Mesothelial cell of epicardium (in vitro differentiated cells): ENCODE results near the gene MIEF1. TPM values are rescaled to one million over a fixed set of nuclear protein-coding genes. Genes with fewer than 3 reads are reported as not detected.
"Not testable (repeated sequence)": the region's sequence is repeated elsewhere in the genome, so short reads cannot be mapped to it uniquely, and the experiment has no call there.

Experiments used
- DNase-seq, 2 experiments: peaks; one replicate each; pipeline ENCODE4 v3.0.0; 2021; ENCODE audit warnings: low spot score in 2 of 2; ENCODE audit not compliant: unreplicated experiment in 2 of 2
- H3K27ac Mint-ChIP-seq: 2 replicates; pipeline ENCODE4 v1.8.0; 2021; ENCODE audit warnings: mixed read lengths
- H3K27me3 Mint-ChIP-seq: 2 replicates; pipeline ENCODE4 v1.8.0; 2021; ENCODE audit warnings: low read depth, mixed read lengths
- H3K36me3 Mint-ChIP-seq: 2 replicates; pipeline ENCODE4 v1.8.0; 2021; ENCODE audit warnings: mixed read lengths
- H3K4me1 Mint-ChIP-seq: 2 replicates; pipeline ENCODE4 v1.8.0; 2021; ENCODE audit warnings: mixed read lengths
- H3K4me3 Mint-ChIP-seq: 2 replicates; pipeline ENCODE4 v1.8.0; 2021; ENCODE audit warnings: mild to moderate bottlenecking, moderate library complexity, mixed read lengths
- H3K9me3 Mint-ChIP-seq: 2 replicates; pipeline ENCODE4 v1.8.0; 2021; ENCODE audit warnings: mixed read lengths
- CTCF ChIP-seq: fragments of 200-600 bp; sonication (generic); IDR thresholded peaks from one replicate; pipeline ENCODE4 v1.5.0; 2021; ENCODE audit warnings: antibody characterized with exemption; ENCODE audit not compliant: unreplicated experiment
- total RNA-seq: library from RNA; stranded (reverse); gene quantifications from 3 replicates; pipeline ENCODE4 v1.2.1, GENCODE V29; 2021

Gene MIEF1
- total RNA-seq, 1 donor from 2014 or later: 35.0 TPM

GRCh38 chr22:39504071-39504470 lies 2.0 kb downstream of the MIEF1 start:
- no peak for DNase-seq
- TF ChIP-seq CTCF: no peak
- no peaks in the 10 kb centered on the region for H3K9me3 Mint-ChIP-seq
- H3K27ac Mint-ChIP-seq: no peak overlapping the region
- peaks cover 26% of the 10 kb centered on the region for H3K36me3 Mint-ChIP-seq
- H3K27me3 Mint-ChIP-seq: no peaks in the 10 kb centered on the region
- peak overlapping the region; percentile 21 for H3K4me3 Mint-ChIP-seq
- peaks cover 31% of the 10 kb centered on the region for H3K4me1 Mint-ChIP-seq

- not testable (repeated sequence) for H3K27ac Mint-ChIP-seq, H3K27me3 Mint-ChIP-seq, H3K9me3 Mint-ChIP-seq, H3K4me3 Mint-ChIP-seq, DNase-seq
- Mint-ChIP-seq H3K4me1 (peaks cover 15% of the 10 kb centered on the region), H3K36me3 (peaks cover 30% of the 10 kb centered on the region)
Observed at GRCh38 chr22:39507021-39507420, 4.9 kb downstream of the MIEF1 start.

GRCh38 chr22:39508393-39508792 lies 6.3 kb downstream of the MIEF1 start:
- H3K9me3 Mint-ChIP-seq: no peaks in the 10 kb centered on the region
- H3K27me3 Mint-ChIP-seq: no peaks in the 10 kb centered on the region
- peaks cover 4% of the 10 kb centered on the region for H3K4me1 Mint-ChIP-seq
- no peak overlapping the region for H3K4me3 Mint-ChIP-seq
- no peak for DNase-seq
- H3K27ac Mint-ChIP-seq: no peak overlapping the region
- H3K36me3 Mint-ChIP-seq: peaks cover 34% of the 10 kb centered on the region
- TF ChIP-seq CTCF: no peak

- Mint-ChIP-seq H3K27ac (no peak overlapping the region), H3K4me1 (no peaks in the 10 kb centered on the region), H3K36me3 (peaks cover 37% of the 10 kb centered on the region), H3K4me3 (no peak overlapping the region), H3K9me3 (no peaks in the 10 kb centered on the region), H3K27me3 (no peaks in the 10 kb centered on the region)
- DNase-seq: no peak
- TF ChIP-seq CTCF: no peak
Observed at GRCh38 chr22:39510529-39511149, 8.5 kb downstream of the MIEF1 start.

- no peak for DNase-seq
- Mint-ChIP-seq H3K4me3 (no peak overlapping the region), H3K9me3 (no peaks in the 10 kb centered on the region), H3K27me3 (no peaks in the 10 kb centered on the region), H3K27ac (no peak overlapping the region), H3K36me3 (peaks cover 39% of the 10 kb centered on the region), H3K4me1 (no peaks in the 10 kb centered on the region)
- TF ChIP-seq CTCF: no peak
Observed at GRCh38 chr22:39511226-39511625, 9.1 kb downstream of the MIEF1 start.

GRCh38 chr22:39512026-39512425 lies 9.9 kb downstream of the MIEF1 start:
- H3K27ac Mint-ChIP-seq: no peak overlapping the region
- H3K36me3 Mint-ChIP-seq: peaks cover 31% of the 10 kb centered on the region
- H3K9me3 Mint-ChIP-seq: no peaks in the 10 kb centered on the region
- H3K27me3 Mint-ChIP-seq: no peaks in the 10 kb centered on the region
- TF ChIP-seq CTCF: no peak
- no peak overlapping the region for H3K4me3 Mint-ChIP-seq
- no peaks in the 10 kb centered on the region for H3K4me1 Mint-ChIP-seq
- DNase-seq: no peak
